H9 (cell line): Measurements from ENCODE around the gene LRRC31. TPM values are rescaled to one million over a fixed set of nuclear protein-coding genes. Genes with fewer than 3 reads are reported as not detected.
A peak's percentile ranks its signal among the peaks of the same experiment; 100 is the strongest.

Source experiments
- DNase-seq: peaks from one replicate; pipeline ENCODE4 v3.0.0-alpha.2; 2017
- H2AFZ ChIP-seq: one replicate; pipeline ENCODE4 v1.6.1; 2013; ENCODE audit warnings: mild to moderate bottlenecking, low read length, control low read depth, moderate library complexity
- H2AK5ac ChIP-seq: 2 replicates; pipeline ENCODE4 v1.6.1; 2013; ENCODE audit warnings: low read length, control low read depth, mixed read lengths; ENCODE audit not compliant: insufficient read length
- H2BK120ac ChIP-seq: one replicate; pipeline ENCODE4 v1.6.1; 2013; ENCODE audit warnings: low read depth, mild to moderate bottlenecking, low read length, control low read depth, inconsistent platforms; ENCODE audit not compliant: poor library complexity, severe bottlenecking
- H2BK12ac ChIP-seq: 2 replicates; pipeline ENCODE4 v1.6.1; 2013; ENCODE audit warnings: low read length, control low read depth, mixed read lengths, low read depth; ENCODE audit not compliant: insufficient read length
- H2BK15ac ChIP-seq: 2 replicates; pipeline ENCODE4 v1.6.1; 2013; ENCODE audit warnings: low read depth, low read length, control low read depth
- H2BK20ac ChIP-seq: one replicate; pipeline ENCODE4 v1.6.1; 2013; ENCODE audit warnings: low read depth, mild to moderate bottlenecking, low read length, control low read depth, inconsistent platforms; ENCODE audit not compliant: poor library complexity, severe bottlenecking
- H2BK5ac ChIP-seq: 2 replicates; pipeline ENCODE4 v1.6.1; 2013; ENCODE audit warnings: low read length, control low read depth, mixed read lengths; ENCODE audit not compliant: insufficient read length
- H3K14ac ChIP-seq: 2 replicates; pipeline ENCODE4 v1.6.1; 2013; ENCODE audit warnings: low read length, control low read depth; ENCODE audit not compliant: insufficient read depth
- H3K18ac ChIP-seq: 2 replicates; pipeline ENCODE4 v1.6.1; 2013; ENCODE audit warnings: low read depth, mild to moderate bottlenecking, mixed read lengths, low read length, control low read depth; ENCODE audit not compliant: insufficient read length
- H3K23ac ChIP-seq: 2 replicates; pipeline ENCODE4 v1.6.1; 2013; ENCODE audit warnings: low read length, control low read depth, mixed read lengths, low read depth; ENCODE audit not compliant: insufficient read length
- H3K23me2 ChIP-seq: 2 replicates; pipeline ENCODE4 v1.6.1; 2013; ENCODE audit warnings: low read depth, mild to moderate bottlenecking, mixed read lengths, low read length, control low read depth; ENCODE audit not compliant: insufficient read length, poor library complexity, severe bottlenecking
- H3K27ac ChIP-seq: 2 replicates; pipeline ENCODE4 v1.5.1; 2013; ENCODE audit warnings: low read length, control low read depth, mixed read lengths, low read depth; ENCODE audit not compliant: insufficient read length
- H3K27me3 ChIP-seq: 2 replicates; pipeline ENCODE4 v1.6.1; 2013; ENCODE audit warnings: low read length, control low read depth, inconsistent platforms; ENCODE audit not compliant: insufficient read depth
- H3K4ac ChIP-seq: 2 replicates; pipeline ENCODE4 v1.6.1; 2013; ENCODE audit warnings: low read depth, mild to moderate bottlenecking, control low read depth, inconsistent platforms, low read length, moderate library complexity
- H3K4me1 ChIP-seq: 2 replicates; pipeline ENCODE4 v1.6.1; 2013; ENCODE audit warnings: low read length, control low read depth, inconsistent platforms; ENCODE audit not compliant: insufficient read depth
- H3K4me2 ChIP-seq: 2 replicates; pipeline ENCODE4 v1.6.1; 2013; ENCODE audit warnings: low read length, control low read depth, mixed read lengths; ENCODE audit not compliant: insufficient read length, insufficient read depth
- H3K56ac ChIP-seq: 2 replicates; pipeline ENCODE4 v1.6.1; 2013; ENCODE audit warnings: low read depth, mild to moderate bottlenecking, mixed read lengths, low read length, control low read depth; ENCODE audit not compliant: insufficient read length
- H3K79me1 ChIP-seq: 2 replicates; pipeline ENCODE4 v1.6.1; 2013; ENCODE audit warnings: low read depth, mild to moderate bottlenecking, moderate library complexity, low read length, control low read depth, inconsistent platforms; ENCODE audit not compliant: insufficient read depth, poor library complexity, severe bottlenecking
- H3K79me2 ChIP-seq: 2 replicates; pipeline ENCODE4 v1.6.1; 2013; ENCODE audit warnings: low read length, control low read depth, inconsistent platforms; ENCODE audit not compliant: insufficient read depth
- H3K9ac ChIP-seq: 2 replicates; pipeline ENCODE4 v1.6.1; 2013; ENCODE audit warnings: low read length, control low read depth, mixed read lengths; ENCODE audit not compliant: insufficient read length; ENCODE audit errors: extremely low read depth
- H3K9me3 ChIP-seq: one replicate; pipeline ENCODE4 v1.6.1; 2013; ENCODE audit warnings: low read depth, low read length, inconsistent platforms; ENCODE audit not compliant: control insufficient read depth
- H3T11ph ChIP-seq: one replicate; pipeline ENCODE4 v1.6.1; 2013; ENCODE audit warnings: mild to moderate bottlenecking, low read length, control low read depth, inconsistent platforms
- H4K20me1 ChIP-seq: one replicate; pipeline ENCODE4 v1.6.1; 2013; ENCODE audit not compliant: control insufficient read depth, insufficient read length, insufficient read depth
- H4K5ac ChIP-seq: 2 replicates; pipeline ENCODE4 v1.6.1; 2013; ENCODE audit warnings: low read depth, mild to moderate bottlenecking, mixed read lengths, low read length, control low read depth; ENCODE audit not compliant: insufficient read length
- H4K8ac ChIP-seq: replicated peaks from 2 replicates; pipeline ENCODE4 v1.6.1; 2013; ENCODE audit warnings: low read length, control low read depth, mixed read lengths, low read depth; ENCODE audit not compliant: insufficient read length
- H4K91ac ChIP-seq: 2 replicates; pipeline ENCODE4 v1.6.1; 2013; ENCODE audit warnings: low read depth, mild to moderate bottlenecking, moderate library complexity, mixed read lengths, low read length, control low read depth; ENCODE audit not compliant: insufficient read length
- H3K27ac Mint-ChIP-seq, 3 experiments: 2 replicates in 2 of 3; 3 replicates in 1 of 3; pipeline ENCODE4 v1.8.0; 2020 to 2021; ENCODE audit warnings: mixed read lengths in 3 of 3, mild to moderate bottlenecking in 1 of 3, moderate library complexity in 1 of 3
- H3K27me3 Mint-ChIP-seq: 2 replicates; pipeline ENCODE4 v1.8.0; 2021; ENCODE audit warnings: low read depth, mild to moderate bottlenecking, moderate library complexity, mixed read lengths
- H3K36me3 Mint-ChIP-seq, 3 experiments: 2 replicates in 2 of 3; 3 replicates in 1 of 3; pipeline ENCODE4 v1.8.0; 2020 to 2021; ENCODE audit warnings: low read depth in 3 of 3, mixed read lengths in 3 of 3; ENCODE audit not compliant: insufficient read depth in 1 of 3
- H3K4me1 Mint-ChIP-seq, 2 experiments: 2 replicates each; pipeline ENCODE4 v1.8.0; 2020; ENCODE audit warnings: mixed read lengths in 2 of 2
- H3K4me3 Mint-ChIP-seq, 2 experiments: 2 replicates in 1 of 2; 3 replicates in 1 of 2; pipeline ENCODE4 v1.8.0; 2020 to 2021; ENCODE audit warnings: mild to moderate bottlenecking in 2 of 2, mixed read lengths in 2 of 2, moderate library complexity in 1 of 2
- H3K9me3 Mint-ChIP-seq, 2 experiments: 2 replicates in 1 of 2; 3 replicates in 1 of 2; pipeline ENCODE4 v1.8.0; 2020; ENCODE audit warnings: mild to moderate bottlenecking in 2 of 2, mixed read lengths in 2 of 2, moderate library complexity in 1 of 2
- WGBS: extraction: QIAGEN DNeasy Blood & Tissue Kit; methylation state at CpG from one replicate; pipeline ENCODE4 v1.1.7; 2013; ENCODE audit warnings: missing lambda C conversion rate, low lambda C conversion rate, mixed read lengths; ENCODE audit not compliant: insufficient read length; ENCODE audit errors: extremely low coverage; 5-methylcytosine and 5-hydroxymethylcytosine counted together
- total RNA-seq: library from RNA; stranded (reverse); gene quantifications from 2 replicates; pipeline ENCODE4 v1.2.1, GENCODE V29; 2021
- TF ChIP-seq, protein P1 (sequence below): fragments of 200-600 bp; sonication (generic); conservative IDR thresholded peaks from 3 replicates; pipeline ENCODE4 v1.8.0; 2021; ENCODE audit warnings: antibody characterized with exemption, mild to moderate bottlenecking

The LRRC31 gene
- total RNA-seq, 1 experiment from 2014 or later = not detected

DNA sequence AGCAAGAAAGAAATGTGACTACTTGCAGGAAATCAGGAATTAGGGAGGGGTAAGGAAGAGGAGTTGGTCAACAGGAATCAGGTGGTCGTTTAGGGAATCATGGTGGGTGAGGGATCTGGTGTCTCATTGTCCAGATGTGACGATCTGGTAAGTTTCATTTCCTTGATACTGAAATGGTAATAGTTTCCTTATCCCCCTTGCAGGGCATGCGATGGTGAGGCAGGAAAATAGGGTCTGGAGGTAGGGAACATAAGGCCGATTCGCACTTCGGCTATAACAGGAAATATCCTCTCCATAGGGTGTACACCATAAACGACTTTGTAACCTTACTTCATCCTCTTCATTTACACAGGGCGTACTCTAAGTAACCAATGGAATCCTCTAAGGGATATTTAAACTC lies 56.5 kb downstream of the LRRC31 start:
- Histone ChIP-seq H3K56ac (no peak overlapping the region), H3T11ph (no peak overlapping the region), H3K27me3 (no peaks in the 10 kb centered on the region), H3K4ac (no peak overlapping the region), H2BK5ac (no peak overlapping the region), H3K23me2 (peaks cover 9% of the 10 kb centered on the region), H2BK20ac (no peak overlapping the region), H3K4me2 (peak overlapping the region; percentile 38), H2BK15ac (no peak overlapping the region), H3K27ac (no peak overlapping the region), H2AFZ (peak overlapping the region; percentile 59), H4K5ac (no peak overlapping the region), H2BK12ac (no peak overlapping the region), H3K4me1 (no peaks in the 10 kb centered on the region), H3K18ac (no peak overlapping the region), H2AK5ac (no peak overlapping the region), H3K79me1 (no peaks in the 10 kb centered on the region), H3K9ac (no peak overlapping the region), H3K23ac (no peak overlapping the region), H4K8ac (no peak overlapping the region), H3K14ac (no peak overlapping the region), H2BK120ac (no peak overlapping the region), H3K79me2 (no peaks in the 10 kb centered on the region), H4K91ac (no peak overlapping the region), H4K20me1 (no peaks in the 10 kb centered on the region), H3K9me3 (no peaks in the 10 kb centered on the region)
- peaks cover 29% of the 10 kb centered on the region for H3K27me3 Mint-ChIP-seq
- H3K27ac Mint-ChIP-seq = peak overlapping the region in 1 of 3 experiments; percentile 88; a peak in 1 of 7 replicates
- whole genome bisulfite sequencing = no CpG with 5 or more reads among the region's 8 CpGs
- H3K9me3 Mint-ChIP-seq = peaks cover 10 to 16% of the 10 kb centered on the region in 2 experiments
- DNase-seq = no peak
- H3K36me3 Mint-ChIP-seq = peaks cover 2 to 16% (median 7%) of the 10 kb centered on the region in 3 experiments; a peak in 6 of 7 replicates
- peak overlapping the region in 1 of 2 experiments; percentile 74; a peak in 2 of 5 replicates for H3K4me3 Mint-ChIP-seq
- TF ChIP-seq, protein P1, sequence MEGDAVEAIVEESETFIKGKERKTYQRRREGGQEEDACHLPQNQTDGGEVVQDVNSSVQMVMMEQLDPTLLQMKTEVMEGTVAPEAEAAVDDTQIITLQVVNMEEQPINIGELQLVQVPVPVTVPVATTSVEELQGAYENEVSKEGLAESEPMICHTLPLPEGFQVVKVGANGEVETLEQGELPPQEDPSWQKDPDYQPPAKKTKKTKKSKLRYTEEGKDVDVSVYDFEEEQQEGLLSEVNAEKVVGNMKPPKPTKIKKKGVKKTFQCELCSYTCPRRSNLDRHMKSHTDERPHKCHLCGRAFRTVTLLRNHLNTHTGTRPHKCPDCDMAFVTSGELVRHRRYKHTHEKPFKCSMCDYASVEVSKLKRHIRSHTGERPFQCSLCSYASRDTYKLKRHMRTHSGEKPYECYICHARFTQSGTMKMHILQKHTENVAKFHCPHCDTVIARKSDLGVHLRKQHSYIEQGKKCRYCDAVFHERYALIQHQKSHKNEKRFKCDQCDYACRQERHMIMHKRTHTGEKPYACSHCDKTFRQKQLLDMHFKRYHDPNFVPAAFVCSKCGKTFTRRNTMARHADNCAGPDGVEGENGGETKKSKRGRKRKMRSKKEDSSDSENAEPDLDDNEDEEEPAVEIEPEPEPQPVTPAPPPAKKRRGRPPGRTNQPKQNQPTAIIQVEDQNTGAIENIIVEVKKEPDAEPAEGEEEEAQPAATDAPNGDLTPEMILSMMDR = no peak
- peaks cover 25 to 30% of the 10 kb centered on the region in 2 experiments for H3K4me1 Mint-ChIP-seq
